ENCODE data around the gene UBA52.
"Not testable (repeated sequence)": the region's sequence is repeated elsewhere in the genome, so short reads cannot be mapped to it uniquely, and the experiment has no call there.

Gene UBA52

DNA sequence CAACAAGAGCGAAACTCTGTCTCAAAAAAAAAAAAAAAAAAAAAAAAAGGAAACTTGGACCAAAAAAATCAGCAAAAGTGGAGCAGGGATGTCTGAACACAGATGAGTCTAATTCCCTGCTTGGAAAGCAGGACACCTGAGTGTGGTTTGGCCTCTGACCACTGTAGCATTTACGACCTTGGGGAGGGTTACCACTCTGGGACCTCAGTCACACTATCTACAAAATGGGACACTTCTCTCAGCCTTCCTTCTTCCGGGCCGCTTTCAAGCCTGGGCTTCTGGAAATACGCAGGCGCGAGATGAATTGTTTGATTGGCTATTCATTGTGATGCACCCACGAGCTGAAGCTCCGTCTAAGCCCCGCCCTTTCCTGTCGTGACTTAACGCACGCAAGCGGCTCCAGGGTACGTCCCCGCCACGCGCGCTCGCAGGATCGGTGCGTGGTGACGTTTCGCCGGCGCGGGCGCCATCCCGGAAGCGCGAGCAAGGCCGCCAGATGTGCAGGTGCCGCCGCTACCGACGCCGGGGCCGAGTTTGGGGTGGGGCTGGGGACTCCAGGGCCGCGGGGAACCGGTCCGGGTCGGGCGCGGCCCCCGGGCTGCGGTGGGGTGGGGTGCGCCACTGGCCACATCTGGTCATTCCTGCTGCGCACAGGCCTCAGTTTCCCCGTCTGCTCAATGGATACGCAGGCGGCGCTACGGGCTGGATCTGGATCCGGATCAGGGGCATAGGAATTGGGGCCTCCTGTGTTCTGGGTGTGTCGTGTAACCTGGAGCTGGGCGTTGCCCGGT is 14.1 kb upstream of the UBA52 start, which contains the start of gene KXD1:
TSS of gene KXD1 (plus strand) at position 460 of the 791 bp plus-strand sequence. CDS start 4,187 bp downstream, outside the sequence.
- DNase-seq = peak; percentile 97

DNA sequence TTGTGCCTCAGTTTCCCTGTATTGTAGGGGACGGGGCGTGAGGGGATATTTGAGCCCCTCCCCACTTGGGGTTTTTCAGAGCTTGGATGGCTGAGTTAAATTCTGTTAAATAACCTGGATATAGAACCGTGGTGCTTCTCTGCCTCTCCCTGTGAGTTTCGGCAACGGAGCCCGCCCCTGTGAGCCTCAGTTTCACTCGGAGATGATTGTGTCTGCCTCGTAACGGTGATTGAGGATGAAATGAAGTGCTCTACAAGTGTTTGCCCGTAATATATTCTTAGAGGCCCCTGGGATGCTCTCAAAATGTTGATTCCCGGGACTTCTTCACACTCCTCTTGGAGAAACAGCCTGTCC is 13.5 kb upstream of the UBA52 start:
- DNase-seq = no peak

DNA sequence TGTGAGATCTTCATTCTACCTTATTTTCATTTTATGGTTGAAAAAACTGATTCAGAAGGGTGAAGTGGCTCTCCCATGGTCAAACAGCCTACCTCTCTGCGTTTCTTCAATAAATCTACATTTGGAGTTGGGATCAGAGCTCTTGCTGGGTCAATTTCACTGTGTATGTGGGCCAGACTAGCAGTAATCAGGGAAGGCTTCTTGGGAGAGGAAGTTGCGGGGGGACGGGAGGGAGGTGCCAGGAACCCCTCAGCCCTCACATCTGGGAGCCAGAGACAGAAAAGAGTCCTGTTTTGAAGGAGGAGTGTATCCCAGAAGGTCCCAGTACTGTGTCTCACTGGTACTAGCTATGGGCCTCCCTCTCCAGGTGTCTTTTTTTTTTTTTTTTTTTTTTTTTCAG is 13.1 kb upstream of the UBA52 start:
- DNase-seq = no peak

DNA sequence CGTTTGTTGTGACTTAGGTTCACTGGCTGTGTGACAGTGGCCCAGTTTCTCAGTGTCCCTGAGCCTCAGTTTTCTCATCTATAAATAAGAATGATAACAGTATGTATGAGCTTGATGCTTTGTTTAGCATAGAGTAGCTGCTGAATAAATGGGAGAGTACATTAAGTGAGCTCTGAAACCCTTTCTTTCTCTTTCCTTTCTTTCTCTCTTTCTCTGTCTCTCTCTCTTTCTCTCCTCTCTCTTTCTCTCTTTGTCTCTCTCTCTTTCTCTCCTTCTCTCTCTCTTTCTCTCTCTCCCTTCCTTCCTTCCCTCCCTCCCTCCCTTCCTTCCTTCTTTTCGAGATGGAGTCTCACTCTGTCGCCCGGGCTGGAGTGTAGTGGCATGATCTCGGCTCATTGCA is 12.0 kb upstream of the UBA52 start:
- no peak for DNase-seq

DNA sequence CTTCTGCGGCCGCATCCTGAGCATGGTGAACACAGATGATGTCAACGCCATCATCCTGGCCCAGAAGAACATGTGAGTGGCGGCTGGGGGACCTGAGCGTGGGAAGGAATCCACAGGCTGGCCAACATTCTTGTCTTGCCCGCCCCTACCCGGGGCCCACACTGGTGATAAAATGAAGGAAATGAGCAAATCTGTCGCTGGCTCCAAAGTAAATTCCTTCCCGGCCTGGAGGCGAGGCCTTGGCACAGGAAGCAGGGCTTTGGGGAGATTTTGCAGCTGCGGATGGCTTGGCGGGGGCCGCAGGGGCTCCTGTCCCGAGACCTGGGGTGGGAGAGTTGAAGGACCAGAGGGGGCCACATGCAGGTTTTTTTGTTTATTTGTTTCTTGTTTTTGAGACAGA is 9.6 kb upstream of the UBA52 start:
- no peak for DNase-seq

DNA sequence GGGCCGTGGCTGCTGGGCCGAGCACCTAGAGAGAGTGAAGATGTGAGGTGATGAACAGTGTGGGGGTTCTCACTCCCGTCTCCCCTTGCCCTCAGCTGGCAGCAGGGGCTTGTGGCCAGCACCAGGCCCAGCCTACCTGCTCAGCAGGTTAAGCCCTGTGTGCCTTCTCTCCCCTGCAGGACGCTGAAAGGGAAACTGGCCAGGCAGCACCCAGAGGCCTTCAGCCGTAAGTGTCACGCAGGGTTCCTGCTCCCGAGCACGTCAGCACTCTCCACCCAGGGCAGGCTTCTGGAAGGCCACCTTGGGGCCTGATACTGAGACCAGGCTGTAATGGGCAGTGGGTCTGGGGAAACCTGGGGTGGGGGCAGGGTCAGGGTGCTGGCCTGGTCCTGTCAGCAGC is 4.7 kb upstream of the UBA52 start:
- DNase-seq = no peak

DNA sequence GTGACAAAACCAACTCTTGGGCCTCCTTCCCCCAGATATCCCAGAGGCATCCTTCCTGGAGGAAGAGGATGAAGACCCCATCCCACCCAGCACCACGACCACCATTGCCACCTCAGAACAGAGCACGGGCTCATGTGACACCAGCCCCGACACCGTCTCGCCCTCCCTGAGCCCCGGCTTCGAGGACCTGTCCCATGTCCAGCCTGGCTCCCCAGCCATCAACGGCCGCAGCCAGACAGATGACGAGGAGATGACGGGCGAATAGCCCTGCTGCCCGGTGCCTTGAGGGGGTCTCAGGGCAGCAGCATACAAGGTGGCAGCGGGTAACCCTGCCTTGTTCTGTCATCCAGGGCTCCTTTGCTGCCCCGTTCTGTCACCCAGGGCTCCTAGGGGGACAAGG is 3.3 kb upstream of the UBA52 start:
- DNase-seq = no peak

DNA sequence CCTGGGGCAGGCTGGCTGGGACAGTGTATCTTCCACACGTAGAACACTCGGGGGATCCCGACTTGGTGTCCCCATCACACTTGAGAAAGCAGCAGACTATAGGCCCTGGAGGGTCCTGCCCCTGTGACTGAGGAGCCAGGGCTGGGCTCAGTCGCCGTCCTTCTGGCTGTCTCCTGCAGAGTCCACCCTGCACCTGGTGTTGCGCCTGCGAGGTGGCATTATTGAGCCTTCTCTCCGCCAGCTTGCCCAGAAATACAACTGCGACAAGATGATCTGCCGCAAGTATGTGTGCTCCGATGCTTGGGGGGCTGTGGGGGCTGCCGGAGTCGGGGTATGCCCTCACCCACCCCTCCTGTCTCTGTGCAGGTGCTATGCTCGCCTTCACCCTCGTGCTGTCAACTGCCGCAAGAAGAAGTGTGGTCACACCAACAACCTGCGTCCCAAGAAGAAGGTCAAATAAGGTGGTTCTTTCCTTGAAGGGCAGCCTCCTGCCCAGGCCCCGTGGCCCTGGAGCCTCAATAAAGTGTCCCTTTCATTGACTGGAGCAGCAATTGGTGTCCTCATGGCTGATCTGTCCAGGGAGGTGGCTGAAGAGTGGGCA is 3.1 kb downstream of the UBA52 start:
- DNase-seq = no peak

DNA sequence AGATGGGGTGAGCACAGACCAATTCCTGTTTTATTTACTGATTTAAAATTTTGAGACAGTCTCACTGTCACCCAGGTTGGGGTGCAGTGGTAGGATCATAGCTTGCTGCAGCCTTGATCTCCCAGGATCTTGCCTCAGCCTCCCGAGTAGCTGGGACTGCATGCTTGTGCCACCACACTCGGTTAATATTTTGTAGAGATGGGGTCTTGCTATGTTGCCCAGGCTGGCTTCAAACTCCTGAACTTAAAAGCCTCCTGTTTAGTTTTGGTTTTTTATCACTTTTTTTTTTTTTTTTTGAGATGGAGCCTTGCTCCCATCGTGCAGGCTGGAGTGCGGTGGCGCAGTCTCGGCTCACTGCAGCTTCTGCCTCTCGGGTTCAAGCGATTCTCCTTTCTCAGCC is 4.7 kb downstream of the UBA52 start:
- no peak for DNase-seq

DNA sequence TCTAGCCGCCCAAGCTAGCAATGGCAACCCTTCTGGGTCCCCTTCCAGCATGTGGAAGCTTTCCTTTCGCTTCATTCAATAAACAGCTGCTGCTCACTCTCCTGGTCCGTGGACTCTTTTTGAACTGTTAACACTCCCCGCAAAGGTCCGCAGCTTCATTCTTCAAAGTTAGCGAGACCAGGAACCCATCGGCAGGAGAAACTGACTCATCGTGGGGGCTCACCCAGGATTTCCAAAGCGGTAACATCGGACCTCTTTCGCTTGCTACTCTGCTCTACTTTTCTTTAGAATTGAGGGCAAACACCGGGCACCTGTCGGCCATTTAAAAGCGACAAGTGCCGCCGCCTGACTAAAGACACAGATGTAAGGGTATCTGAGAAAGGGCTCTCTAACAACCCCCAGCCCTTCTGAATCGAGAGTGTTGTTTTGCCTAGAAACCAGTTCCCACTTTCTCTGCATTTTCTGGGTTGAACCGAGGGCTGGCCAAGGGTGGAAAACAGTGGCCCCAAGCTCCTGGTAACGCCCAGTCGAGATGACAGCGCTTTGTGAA is 5.8 kb downstream of the UBA52 start:
- no peak for DNase-seq

DNA sequence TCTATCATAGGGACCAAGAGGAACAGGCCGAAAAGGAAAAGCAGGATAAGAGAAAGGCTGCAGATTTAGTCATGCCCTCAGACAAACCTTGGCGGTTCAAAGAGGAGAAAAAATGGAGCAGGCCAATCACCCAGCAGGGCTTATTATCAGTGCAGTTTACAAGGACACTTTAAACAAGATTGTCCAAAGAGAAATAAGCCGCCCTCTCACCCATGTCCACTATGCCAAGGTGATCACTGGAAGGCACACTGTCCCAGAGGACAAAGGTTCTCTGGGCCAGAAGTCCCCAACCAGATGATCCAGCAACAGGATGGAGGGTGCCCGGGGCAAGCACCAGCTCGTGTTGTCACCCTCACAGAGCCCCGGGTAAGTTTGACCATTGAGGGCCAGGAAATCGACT is 8.7 kb downstream of the UBA52 start:
- DNase-seq = no peak

DNA sequence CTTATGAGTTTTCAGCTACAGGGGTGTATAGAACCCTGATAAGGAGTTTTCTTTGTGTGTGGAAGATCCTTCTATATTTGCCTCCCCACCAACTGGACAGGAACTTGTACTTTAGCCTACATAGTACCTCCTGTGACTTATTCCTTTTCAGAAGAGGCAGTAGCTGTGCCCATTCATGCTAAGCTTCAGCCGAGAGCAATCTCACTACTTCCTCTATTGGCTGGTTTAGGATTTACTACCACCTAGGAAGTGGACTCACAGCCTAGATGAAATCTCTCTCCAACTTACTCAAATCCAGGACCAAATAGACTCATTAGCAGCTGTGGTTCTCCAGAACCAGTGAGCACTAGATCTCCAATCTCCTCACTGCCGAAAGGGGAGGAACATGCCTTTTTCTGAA is 14.6 kb downstream of the UBA52 start:
- no peak for DNase-seq

DNA sequence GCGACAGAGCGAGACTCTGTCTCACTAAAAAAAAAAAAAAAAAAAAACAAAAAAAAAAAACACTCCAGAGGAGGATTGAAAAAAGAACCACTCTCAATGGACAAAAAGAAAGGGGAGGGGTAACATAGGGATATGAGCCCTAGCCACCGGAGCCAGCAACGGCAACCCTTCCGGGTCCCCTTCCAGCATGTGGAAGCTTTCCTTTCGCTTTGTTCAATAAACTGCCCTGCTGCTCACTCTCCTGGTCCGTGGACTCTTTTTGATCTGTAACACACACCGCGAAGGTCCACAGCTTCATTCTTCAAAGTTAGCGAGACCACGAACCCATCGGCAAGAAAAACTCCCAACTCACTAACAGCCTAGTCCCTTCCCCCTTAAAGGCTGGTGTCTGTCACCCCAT is 15.9 kb downstream of the UBA52 start:
- no peak for DNase-seq

DNA sequence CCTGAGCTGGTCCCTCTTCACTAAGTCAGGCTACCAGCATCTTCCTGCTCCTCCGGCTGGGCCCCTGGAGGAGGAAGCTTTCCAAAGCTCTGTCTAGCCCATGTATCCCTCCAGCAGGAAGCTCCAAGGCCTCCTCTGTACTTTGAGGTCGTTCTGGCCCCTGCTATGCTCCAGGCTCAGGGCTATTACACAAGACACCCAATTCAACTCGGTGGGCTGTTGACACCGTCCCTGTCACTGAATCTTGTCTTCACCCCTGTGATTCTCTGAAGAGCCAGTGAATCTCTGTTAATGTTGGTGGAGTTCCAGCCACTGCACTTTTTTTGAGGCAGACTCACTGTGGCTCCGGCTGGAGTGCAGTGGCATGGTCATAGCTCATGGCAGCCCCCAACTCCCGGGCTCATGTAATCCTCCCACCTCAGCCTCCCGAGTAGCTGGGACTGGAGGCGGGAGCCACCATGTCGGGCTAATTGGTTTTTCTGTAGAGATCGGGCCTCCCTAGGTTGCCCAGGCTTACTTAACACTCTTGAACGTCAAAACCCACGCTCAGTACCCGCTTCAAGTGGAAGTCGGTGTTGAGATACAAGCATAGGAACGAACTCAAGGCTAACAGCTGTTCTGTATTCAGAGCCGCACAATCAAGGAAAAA is 16.4 kb downstream of the UBA52 start:
- DNase-seq = no peak

DNA sequence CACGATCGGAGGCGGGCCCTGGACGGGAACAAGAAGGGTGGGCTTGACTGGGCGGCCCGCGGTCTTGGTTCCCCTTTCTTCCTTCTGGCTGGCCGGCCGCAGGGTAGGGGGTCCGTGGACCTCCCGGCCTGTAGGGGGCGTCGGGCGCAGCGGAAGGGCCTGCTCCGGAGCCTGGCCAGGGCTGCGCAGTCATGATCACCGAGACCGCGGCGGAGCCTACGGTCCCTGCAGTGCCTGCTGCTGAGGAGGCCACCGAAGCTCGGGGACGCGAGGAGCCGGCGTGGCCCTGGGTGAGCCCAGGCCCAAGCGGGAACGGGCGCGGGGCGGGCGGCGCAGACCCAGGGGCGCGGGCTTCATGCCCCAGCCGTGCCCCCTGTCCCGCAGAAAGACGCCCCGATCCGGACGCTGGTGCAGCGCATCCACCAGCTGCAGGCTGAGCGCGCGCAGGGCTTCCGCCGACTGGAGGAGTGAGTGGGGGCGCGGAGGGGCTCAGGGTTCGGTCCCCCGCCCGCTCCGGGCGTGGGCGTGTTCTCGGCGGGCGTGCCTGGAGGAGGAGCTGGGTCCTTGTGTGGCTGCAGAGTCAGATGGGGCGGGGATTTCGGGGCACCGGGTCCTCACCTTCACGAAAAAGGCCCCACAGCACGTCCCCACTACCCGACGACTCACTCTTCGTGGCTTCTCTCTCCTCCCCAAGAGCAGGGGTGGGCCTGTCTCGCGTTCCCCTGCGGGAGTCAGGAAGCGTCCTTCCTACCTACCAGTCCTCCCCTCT is 17.1 kb downstream of the UBA52 start, which contains the start of gene REX1BD:
TSS of gene REX1BD (plus strand) at position 188 of the 769 bp plus-strand sequence. CDS start at position 192, 4 bp downstream.
- DNase-seq = peak; percentile 40

DNA sequence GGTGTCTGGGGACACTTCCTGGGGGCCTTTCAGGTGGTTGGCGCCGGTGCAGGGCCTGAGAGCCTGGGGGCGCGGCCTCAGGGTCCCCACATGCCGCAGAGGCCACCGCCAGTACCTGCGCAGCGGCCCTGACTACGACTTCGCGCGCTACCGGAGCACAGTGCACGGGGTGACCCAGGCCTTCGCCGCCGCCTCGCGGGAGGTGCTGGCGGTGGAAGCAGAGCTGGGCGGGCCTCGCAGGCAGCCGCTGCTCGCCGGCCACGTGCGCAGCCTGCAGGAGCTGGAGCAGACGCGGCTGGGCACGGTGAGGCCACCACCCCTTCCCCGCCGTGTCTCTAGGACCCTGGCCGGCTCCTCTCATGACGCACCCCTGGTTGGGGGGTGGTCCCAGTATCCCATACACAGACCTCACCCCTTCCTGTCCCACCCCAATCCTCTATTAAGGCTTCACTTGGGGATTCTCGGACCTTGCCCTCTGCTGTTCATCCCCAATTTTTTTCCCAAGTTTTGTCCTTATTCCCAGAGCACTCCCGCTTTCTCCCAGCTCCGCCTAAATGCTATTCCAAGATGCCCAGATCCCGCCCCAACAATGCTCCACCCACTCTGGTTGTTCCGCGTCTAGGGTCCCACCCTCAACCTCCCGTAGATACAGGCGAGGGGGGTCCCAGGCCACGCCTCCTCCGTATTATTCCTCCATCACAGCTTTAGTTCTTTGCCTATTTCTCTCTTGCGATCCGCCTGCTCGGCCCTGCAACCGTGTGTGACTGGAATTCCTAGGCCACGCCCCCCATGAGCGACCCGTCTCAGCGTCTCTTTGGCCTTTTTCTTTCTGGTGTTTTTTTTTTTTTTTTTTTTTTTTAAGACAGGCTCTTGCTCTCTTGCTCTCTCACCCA is 18.0 kb downstream of the UBA52 start:
- DNase-seq = peak; percentile 50

DNA sequence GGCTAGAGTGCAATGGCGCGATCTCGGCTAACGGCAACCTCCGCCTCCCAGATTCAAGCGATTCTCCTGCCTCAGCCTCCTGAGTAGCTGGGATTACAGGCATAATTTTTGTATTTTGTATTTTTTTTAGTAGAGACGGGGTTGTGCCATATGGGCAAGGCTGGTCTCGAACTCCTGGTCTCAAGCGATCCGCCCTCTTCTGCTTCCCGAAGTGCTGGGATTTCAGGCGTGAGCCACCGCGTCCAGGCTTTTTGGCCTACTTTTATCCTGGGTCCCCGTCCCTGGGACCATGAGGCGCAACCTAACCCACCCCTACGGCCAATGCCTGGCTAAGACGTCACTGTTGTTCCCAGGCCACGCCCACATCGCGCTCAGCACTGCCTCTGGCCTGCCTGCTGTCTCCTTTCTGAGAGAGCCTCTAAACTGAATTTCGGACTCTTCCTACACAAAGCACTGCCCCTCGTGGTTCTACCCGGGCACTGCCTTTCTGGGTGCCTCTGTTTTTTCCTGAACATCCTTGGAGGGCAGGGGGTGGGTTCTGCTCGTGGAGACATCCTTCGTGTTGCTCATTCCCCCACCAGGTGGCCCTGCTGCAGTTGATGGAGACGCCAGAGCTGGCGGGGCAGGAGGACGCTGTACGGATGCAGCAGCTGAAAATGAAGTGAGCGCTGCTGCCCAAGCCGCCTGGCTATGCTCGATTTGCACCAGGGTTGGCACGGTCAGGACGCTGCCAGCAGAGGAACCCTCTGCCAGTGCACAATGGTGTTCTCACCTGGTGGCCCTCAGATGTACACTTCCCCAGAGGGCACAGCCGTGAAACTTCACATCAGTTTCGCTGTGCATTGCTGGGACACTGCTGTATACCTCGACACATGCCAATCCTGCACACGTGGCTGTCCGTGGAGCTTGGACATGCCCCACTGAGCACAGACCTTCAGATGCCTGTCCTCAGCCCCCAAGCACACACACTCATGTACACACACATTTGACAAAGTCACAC is 18.9 kb downstream of the UBA52 start:
- no peak for DNase-seq

DNA sequence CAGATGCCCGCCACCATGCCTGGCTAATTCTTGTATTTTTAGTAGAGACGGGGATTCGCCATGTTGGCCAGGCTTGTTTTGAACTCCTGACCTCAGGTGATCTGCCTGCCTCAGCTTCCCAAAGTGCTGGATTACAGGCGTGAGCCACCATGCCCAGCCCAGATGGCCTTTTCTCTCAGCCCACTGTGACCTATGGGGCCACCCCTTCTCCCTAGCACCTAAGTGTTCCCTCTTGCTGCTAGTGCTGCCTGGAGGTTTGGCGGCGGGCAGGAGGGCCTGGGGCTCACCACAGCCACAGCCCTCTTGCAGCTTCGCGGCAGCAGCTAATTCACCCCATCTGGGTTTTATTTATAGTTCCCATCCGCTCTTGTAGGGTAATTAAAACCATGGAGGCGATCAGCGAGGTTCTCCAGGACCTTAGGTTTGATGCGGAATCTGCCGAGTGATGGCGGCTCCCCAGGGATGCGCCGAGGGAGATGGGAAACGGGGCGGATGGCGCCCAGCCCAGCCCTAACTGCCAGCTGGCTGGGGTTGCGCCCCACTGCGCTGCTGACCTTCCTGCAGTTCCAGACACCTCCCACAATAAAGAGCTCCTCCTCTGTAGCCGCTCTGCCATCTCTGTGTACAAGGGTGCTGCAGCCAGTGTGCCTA is 20.2 kb downstream of the UBA52 start:
- no peak for DNase-seq

DNA sequence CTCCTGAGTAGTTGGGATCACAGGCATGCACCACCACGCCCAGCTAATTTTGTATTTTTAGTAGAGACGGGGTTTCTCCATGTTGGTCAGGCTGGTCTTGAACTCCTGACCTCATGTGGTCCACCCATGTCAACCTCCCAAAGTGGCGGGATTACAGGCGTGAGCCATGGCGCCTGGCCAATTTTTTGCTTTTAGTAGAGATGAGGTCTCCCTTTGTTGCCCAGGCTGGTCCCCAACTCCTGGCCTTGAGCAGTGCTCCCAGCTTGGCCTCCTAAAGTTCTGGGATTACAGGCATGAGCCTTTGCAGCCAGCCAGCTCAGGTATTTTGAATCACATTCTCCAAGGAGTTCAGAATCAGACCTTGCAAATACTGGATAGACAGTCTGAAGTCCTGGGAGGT is 21.1 kb downstream of the UBA52 start:
- DNase-seq = not testable (repeated sequence)
